ENCODE measurements around the gene MAML1. TPM values are rescaled to one million over a fixed set of nuclear protein-coding genes. Genes with fewer than 3 reads are reported as not detected.

Gene MAML1
- total RNA-seq, 1 donor from 2014 or later = 11.8 TPM

DNA sequence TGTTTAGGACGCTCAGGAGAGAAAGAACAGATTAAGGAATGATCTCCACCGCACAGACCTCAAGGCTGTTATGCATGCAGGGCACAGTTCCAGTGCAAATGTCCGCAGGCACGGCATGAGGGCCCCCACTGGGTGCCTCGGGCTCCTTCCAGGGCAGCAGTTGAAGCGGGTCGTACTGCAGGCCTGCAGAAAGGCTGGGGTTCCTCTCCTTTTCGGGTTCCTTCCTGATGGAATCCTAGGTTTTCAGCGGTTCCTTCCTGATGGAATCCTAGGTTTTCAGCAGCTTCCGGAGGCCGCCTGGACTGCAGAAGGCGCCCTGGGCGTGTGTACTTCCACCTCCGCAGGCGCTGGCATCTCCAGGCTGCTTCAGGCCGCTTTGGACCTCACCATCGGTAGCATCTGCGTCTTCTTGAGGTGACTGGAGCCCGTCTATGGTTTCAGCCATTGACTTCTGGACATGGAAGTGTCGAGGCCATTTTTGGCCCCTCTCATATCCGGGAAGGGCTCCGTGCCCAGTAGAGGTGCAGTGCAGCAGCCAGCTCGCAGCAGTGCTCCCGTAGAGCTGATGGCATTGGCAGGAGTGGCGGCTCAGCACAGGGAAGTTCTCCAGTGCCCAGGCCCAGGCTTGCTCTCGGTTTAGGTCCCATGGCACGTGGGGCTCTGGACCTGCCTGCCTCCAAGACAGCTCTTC lies 79.7 kb downstream of the MAML1 start:
- no peak overlapping the region for H3K27ac ChIP-seq (replicated peaks)
- peaks cover 17% of the 10 kb centered on the region for H3K4me1 ChIP-seq
- TF ChIP-seq, protein P1, sequence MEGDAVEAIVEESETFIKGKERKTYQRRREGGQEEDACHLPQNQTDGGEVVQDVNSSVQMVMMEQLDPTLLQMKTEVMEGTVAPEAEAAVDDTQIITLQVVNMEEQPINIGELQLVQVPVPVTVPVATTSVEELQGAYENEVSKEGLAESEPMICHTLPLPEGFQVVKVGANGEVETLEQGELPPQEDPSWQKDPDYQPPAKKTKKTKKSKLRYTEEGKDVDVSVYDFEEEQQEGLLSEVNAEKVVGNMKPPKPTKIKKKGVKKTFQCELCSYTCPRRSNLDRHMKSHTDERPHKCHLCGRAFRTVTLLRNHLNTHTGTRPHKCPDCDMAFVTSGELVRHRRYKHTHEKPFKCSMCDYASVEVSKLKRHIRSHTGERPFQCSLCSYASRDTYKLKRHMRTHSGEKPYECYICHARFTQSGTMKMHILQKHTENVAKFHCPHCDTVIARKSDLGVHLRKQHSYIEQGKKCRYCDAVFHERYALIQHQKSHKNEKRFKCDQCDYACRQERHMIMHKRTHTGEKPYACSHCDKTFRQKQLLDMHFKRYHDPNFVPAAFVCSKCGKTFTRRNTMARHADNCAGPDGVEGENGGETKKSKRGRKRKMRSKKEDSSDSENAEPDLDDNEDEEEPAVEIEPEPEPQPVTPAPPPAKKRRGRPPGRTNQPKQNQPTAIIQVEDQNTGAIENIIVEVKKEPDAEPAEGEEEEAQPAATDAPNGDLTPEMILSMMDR (IDR thresholded peaks at IDR 0.05; ENCODE audit: borderline replicate concordance) = no peak
- peaks cover 6% of the 10 kb centered on the region for H3K36me3 ChIP-seq
- intact Hi-C loops (cut with micrococcal nuclease) = no loop called here
- H3K9me3 ChIP-seq (replicated peaks) = no peaks in the 10 kb centered on the region
- no peak for DNase-seq
- no peak overlapping the region for H3K4me3 ChIP-seq
- H3K27me3 ChIP-seq (ENCODE audit: low read depth) = no peaks in the 10 kb centered on the region

DNA sequence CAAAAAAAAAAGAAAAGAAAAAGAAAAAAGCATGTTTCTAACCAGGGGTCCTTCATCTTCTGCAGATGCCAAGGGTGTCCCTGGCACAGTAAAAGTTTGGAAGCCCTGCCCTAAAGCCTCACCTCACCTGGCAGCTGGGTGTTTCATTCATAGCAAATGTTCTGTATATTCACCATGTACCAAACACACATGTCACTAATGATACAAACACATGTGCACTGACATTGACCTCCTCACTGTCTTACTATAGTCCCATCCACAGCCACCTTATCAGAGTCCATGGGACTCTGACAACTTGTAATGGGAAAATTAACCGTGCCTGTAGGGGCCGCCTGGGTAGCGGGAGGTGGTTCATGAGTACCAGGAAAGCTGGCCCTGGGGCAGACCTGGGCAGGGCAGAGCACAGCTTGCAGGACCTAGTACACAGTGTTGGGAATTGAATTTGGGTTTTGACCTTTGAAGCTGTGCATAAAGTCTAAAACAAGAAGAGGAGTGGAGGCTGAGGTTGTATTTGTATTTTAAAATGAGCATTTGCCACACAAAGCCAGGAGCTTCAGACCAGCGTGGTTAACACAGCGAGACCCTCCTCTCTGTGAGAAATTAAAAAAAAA lies 80.5 kb downstream of the MAML1 start:
- peaks cover 6% of the 10 kb centered on the region for H3K36me3 ChIP-seq
- no peaks in the 10 kb centered on the region for H3K27me3 ChIP-seq (ENCODE audit: low read depth)
- peaks cover 18% of the 10 kb centered on the region for H3K4me1 ChIP-seq
- TF ChIP-seq, protein P1 (IDR thresholded peaks at IDR 0.05; ENCODE audit: borderline replicate concordance) = no peak
- intact Hi-C loops (cut with micrococcal nuclease) = no loop called here
- H3K27ac ChIP-seq (replicated peaks) = no peak overlapping the region
- H3K9me3 ChIP-seq (replicated peaks) = no peaks in the 10 kb centered on the region
- DNase-seq = no peak
- H3K4me3 ChIP-seq = no peak overlapping the region

DNA sequence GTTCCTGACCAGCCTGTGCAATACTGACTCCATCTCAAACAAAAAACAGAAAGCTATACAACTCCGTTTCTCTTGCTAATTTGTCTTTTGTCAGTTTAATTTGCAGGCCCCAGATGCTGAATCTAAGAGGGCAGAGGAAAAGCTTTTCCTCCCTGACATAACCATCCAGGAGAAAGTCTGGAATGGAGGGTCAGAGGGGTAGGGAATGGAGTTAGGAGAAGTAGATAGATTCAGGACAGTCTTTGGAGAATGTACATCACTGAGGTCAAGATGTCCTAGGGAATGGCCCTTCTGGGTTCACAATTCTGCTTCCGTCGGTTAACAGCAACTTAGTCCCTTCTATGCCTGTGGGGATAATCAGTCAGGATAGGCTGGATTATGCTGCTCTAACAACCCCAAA lies 81.5 kb downstream of the MAML1 start:
- H3K27me3 ChIP-seq (ENCODE audit: low read depth) = no peaks in the 10 kb centered on the region
- TF ChIP-seq, protein P1 (IDR thresholded peaks at IDR 0.05; ENCODE audit: borderline replicate concordance) = no peak
- peaks cover 28% of the 10 kb centered on the region for H3K4me1 ChIP-seq
- H3K27ac ChIP-seq (replicated peaks) = no peak overlapping the region
- intact Hi-C loops (cut with micrococcal nuclease) = no loop called here
- no peaks in the 10 kb centered on the region for H3K9me3 ChIP-seq (replicated peaks)
- peaks cover 6% of the 10 kb centered on the region for H3K36me3 ChIP-seq
- H3K4me3 ChIP-seq = no peak overlapping the region
- no peak for DNase-seq

DNA sequence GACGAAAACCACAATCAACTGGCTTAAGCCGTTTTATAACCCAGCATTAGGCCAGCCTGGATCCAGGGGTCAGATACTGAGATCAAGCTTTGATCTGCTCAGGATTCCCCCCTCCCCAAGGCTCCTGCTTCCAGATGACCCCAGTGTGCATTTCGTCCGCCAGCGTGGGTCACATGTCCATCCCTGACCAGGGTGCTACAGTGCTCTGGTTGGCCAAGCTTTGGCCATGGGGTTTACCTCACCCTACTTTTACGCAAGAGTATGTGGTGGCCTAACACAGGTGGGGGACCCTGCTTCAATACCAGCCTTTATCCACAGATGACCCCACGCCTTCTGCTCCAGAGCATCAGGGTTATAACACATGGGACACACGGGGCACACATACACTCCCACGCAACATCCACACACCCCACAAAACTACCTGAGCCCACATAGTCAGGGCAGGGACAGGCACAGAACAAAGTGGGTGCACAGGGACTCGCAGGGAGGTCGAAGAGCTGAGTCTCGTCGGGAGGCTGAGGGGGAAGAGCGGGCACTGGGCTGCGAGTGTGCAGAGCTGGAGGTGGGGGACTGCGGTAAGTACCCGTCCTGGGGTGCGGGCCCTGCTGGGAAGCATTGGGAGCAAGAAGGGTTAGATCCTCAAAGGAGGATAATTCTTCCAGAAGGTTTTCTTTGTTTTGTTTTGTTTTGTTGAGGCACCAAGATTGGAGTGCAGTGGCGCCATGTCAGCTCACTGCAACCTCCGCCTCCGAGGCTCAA lies 83.0 kb downstream of the MAML1 start:
- Histone ChIP-seq H3K27me3 (ENCODE audit: low read depth) (no peaks in the 10 kb centered on the region), H3K27ac (replicated peaks) (no peak overlapping the region), H3K4me3 (no peak overlapping the region), H3K4me1 (peaks cover 42% of the 10 kb centered on the region), H3K9me3 (replicated peaks) (no peaks in the 10 kb centered on the region), H3K36me3 (peaks cover 6% of the 10 kb centered on the region)
- TF ChIP-seq, protein P1 (IDR thresholded peaks at IDR 0.05; ENCODE audit: borderline replicate concordance) = no peak
- no peak for DNase-seq
- intact Hi-C loops (cut with micrococcal nuclease) = no loop called here

DNA sequence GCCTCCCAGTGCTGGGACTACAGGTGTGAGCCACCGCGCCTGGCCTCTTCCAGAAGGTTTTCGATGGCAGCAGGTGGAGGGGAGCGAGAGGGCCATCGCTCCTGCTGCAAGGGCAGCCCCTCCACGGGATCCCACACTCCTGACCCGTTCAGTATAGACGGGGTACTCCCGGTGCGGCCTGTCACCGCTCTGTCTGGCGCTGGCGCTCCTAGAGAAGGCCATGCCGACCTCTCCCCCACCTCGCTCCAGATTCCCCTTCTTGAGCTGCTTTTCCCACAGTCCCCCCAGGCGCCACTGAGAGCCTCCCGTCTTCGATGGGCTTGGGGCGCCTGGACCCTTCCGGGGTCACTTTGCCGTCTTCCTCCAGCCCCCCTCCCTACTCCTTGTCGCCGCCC lies 83.8 kb downstream of the MAML1 start:
- Histone ChIP-seq H3K4me1 (peaks cover 49% of the 10 kb centered on the region), H3K36me3 (peaks cover 6% of the 10 kb centered on the region), H3K9me3 (replicated peaks) (no peaks in the 10 kb centered on the region), H3K27ac (replicated peaks) (peak overlapping the region; percentile 98), H3K4me3 (peak overlapping the region; percentile 72), H3K27me3 (ENCODE audit: low read depth) (no peaks in the 10 kb centered on the region)
- TF ChIP-seq, protein P1 (IDR thresholded peaks at IDR 0.05; ENCODE audit: borderline replicate concordance) = no peak
- intact Hi-C loops (cut with micrococcal nuclease) = no loop called here
- DNase-seq = no peak

Data from left ventricle myocardium inferior (tissue), 1 donor.